Body of pancreas (tissue), 4 donors: ENCODE data around the gene ADAM15. TPM values are rescaled to one million over a fixed set of nuclear protein-coding genes. Genes with fewer than 3 reads are reported as not detected.
A peak's percentile ranks its signal among the peaks of the same experiment; 100 is the strongest.

Source experiments
- ATAC-seq: fragments of 150-250 bp; one replicate; pipeline ENCODE4 v1.9.1; 2016
- DNase-seq, 4 donors: peaks; one replicate each; pipeline ENCODE4 v3.0.0-alpha.2; 2019
- H3K27ac ChIP-seq, 4 donors: fragments of 200-600 bp; sonication (generic); 1 replicate in 3 of 4; 2 replicates in 1 of 4; pipeline versions ENCODE4 v1.5.1 to v1.6.1; 2016 to 2019; ENCODE audit warnings: mild to moderate bottlenecking in 1 of 4, mixed read lengths in 1 of 4, moderate library complexity in 1 of 4
- H3K27me3 ChIP-seq, 2 donors: fragments of 200-600 bp; sonication (generic); one replicate each; pipeline ENCODE4 v1.6.0; 2016; ENCODE audit warnings: mild to moderate bottlenecking in 1 of 2
- H3K36me3 ChIP-seq, 2 donors: fragments of 200-600 bp; sonication (generic); replicated peaks in 1 of 2; 2 replicates each; pipeline ENCODE4 v1.5.1; 2016; ENCODE audit warnings: low read depth in 2 of 2; ENCODE audit not compliant: insufficient read depth in 1 of 2
- H3K4me1 ChIP-seq: fragments of 200-600 bp; sonication (generic); one replicate; pipeline ENCODE4 v1.6.0; 2016
- H3K4me3 ChIP-seq, 2 donors: fragments of 200-600 bp; sonication (generic); 1 replicate in 1 of 2; 2 replicates in 1 of 2; pipeline ENCODE4 v1.5.1; 2016 to 2019
- H3K9me3 ChIP-seq, 3 donors: fragments of 200-600 bp; sonication (generic); 1 replicate in 2 of 3; 2 replicates in 1 of 3; pipeline ENCODE4 v1.5.1; 2016
- CTCF ChIP-seq, 7 experiments: fragments of 450-650 bp in 4 of 7; fragments of 200-600 bp in 3 of 7; sonication (generic) in 3 of 7; IDR thresholded peaks; one replicate each; pipeline ENCODE4 v1.5.1; 2016 to 2019; ENCODE audit warnings: antibody characterized with exemption in 7 of 7
- POLR2A ChIP-seq, 3 donors: fragments of 450-650 bp; IDR thresholded peaks; one replicate each; pipeline ENCODE4 v1.6.1; 2016; ENCODE audit warnings: antibody characterized with exemption in 3 of 3, mild to moderate bottlenecking in 2 of 3
- WGBS, 2 donors: methylation state at CpG; one replicate each; pipeline ENCODE4 v1.1.5; 2017; 5-methylcytosine and 5-hydroxymethylcytosine counted together
- intact Hi-C: fragments of 100-400 bp; cut with DNase I; formaldehyde crosslinking; loops from one replicate; pipeline ENCODE4 v1.15.1; 2023
- total RNA-seq, 2 donors: library from RNA; depleted of rRNA; stranded (reverse); fragments of >200 nt; gene quantifications; one replicate each; pipeline ENCODE4 v1.1.0, GENCODE V29; 2016

ADAM15 gene
- total RNA-seq, 2 donors from 2014 or later: 37.2 to 48.5 TPM

- Histone ChIP-seq H3K4me3 (no peak overlapping the region), H3K4me1 (peaks cover 78% of the 10 kb centered on the region)
- TF ChIP-seq CTCF (IDR thresholded peaks at IDR 0.05) (no peak), POLR2A (IDR thresholded peaks at IDR 0.05) (no peak)
Measured at GRCh38 chr1:155012026-155012546, 39.0 kb upstream of the ADAM15 start.

GRCh38 chr1:155012776-155013602 lies 38.1 kb upstream of the ADAM15 start:
- Histone ChIP-seq H3K27ac (peak overlapping the region; percentile 5 to 61 (median 42)), H3K9me3 (no peaks in the 10 kb centered on the region), H3K36me3 (peaks cover 0 to 7% of the 10 kb centered on the region in 2 donors), H3K27me3 (no peaks in the 10 kb centered on the region), H3K4me3 (no peak overlapping the region), H3K4me1 (peaks cover 78% of the 10 kb centered on the region)
- ATAC-seq: no peak
- intact Hi-C loops: loop anchor here (5.0 kb wide), 1 partner anchor 51 kb away; the partner anchor contains the start of gene PYGO2
- no peak for TF ChIP-seq CTCF (IDR thresholded peaks at IDR 0.05)
- no peak for TF ChIP-seq POLR2A (IDR thresholded peaks at IDR 0.05)
- no peak for DNase-seq
- 34 to 41% methylated on average over 2 to 3 of the region's 3 CpGs for WGBS, 2 donors

More at GRCh38 chr1:155012026-155012546, 39.0 kb upstream of the ADAM15 start:
- Histone ChIP-seq H3K27me3 (no peaks in the 10 kb centered on the region), H3K27ac (peak overlapping the region; percentile 27 to 61 (median 42)), H3K9me3 (no peaks in the 10 kb centered on the region), H3K36me3 (peaks cover 0 to 7% of the 10 kb centered on the region in 2 donors)
- WGBS, 2 donors: 34 to 38% methylated on average over 6 to 9 of the region's 9 CpGs
- DNase-seq (peak; percentile 50 to 74 (median 61)), ATAC-seq (peak; percentile 31)
- intact Hi-C loops: loop anchor here (5.0 kb wide), 1 partner anchor 50 kb away; the partner anchor contains the start of gene PYGO2

- Histone ChIP-seq H3K27me3 (no peaks in the 10 kb centered on the region), H3K4me3 (no peak overlapping the region), H3K36me3 (peaks cover 0 to 7% of the 10 kb centered on the region in 2 donors), H3K4me1 (peaks cover 75% of the 10 kb centered on the region), H3K27ac (peak overlapping the region in 1 of 4 donors; percentile 45), H3K9me3 (no peaks in the 10 kb centered on the region)
- TF ChIP-seq POLR2A (IDR thresholded peaks at IDR 0.05) (no peak), CTCF (IDR thresholded peaks at IDR 0.05) (no peak)
- intact Hi-C loops: loop anchor here (5.0 kb wide), 1 partner anchor 51 kb away; the partner anchor contains the start of gene PYGO2
- 26 to 49% methylated on average over 7 of the region's 8 CpGs for WGBS, 2 donors
- DNase-seq (no peak), ATAC-seq (no peak)
Measured at GRCh38 chr1:155013632-155014031, 37.5 kb upstream of the ADAM15 start.

- no peak overlapping the region for H3K4me3 ChIP-seq
- DNase-seq: no peak
- intact Hi-C loops: loop anchor here (5.0 kb wide), 1 partner anchor 53 kb away; the partner anchor contains the start of gene PYGO2
- peaks cover 0 to 7% of the 10 kb centered on the region in 2 donors for H3K36me3 ChIP-seq
- no peak for ATAC-seq
- H3K27me3 ChIP-seq: no peaks in the 10 kb centered on the region
- 90 to 93% methylated on average over 8 to 31 of the region's 31 CpGs for WGBS, 2 donors
- no peak for TF ChIP-seq POLR2A (IDR thresholded peaks at IDR 0.05)
- no peak for TF ChIP-seq CTCF (IDR thresholded peaks at IDR 0.05)
- H3K4me1 ChIP-seq: peaks cover 63% of the 10 kb centered on the region
- no peaks in the 10 kb centered on the region for H3K9me3 ChIP-seq
- H3K27ac ChIP-seq: no peak overlapping the region
Measured at GRCh38 chr1:155014709-155015508, 36.2 kb upstream of the ADAM15 start.
